OCI-LY1 (cell line): ENCODE results near the gene EIF6.

Experiments
- CTCF ChIP-seq: fragments of 200-600 bp; sonication (generic), shearing (Covaris generic); IDR thresholded peaks from 2 replicates; pipeline ENCODE4 v1.5.1; 2017; ENCODE audit warnings: mild to moderate bottlenecking, antibody characterized with exemption, low read length, moderate library complexity, mixed read lengths
- EZH2 ChIP-seq: fragments of 200-600 bp; sonication (generic), shearing (Covaris generic); IDR thresholded peaks from 2 replicates; pipeline ENCODE4 v1.8.0; 2017; ENCODE audit warnings: borderline replicate concordance, mixed run types, mild to moderate bottlenecking, antibody characterized with exemption, low read length, moderate library complexity, mixed read lengths

- TF ChIP-seq CTCF (no peak), EZH2 (no peak)
Measured at GRCh38 chr20:35276408-35276807, 8.2 kb downstream of the EIF6 start.
